Loucy (cell line): ENCODE measurements around the gene DLG2.

Source experiments
- H2AFZ ChIP-seq: fragments of 200-600 bp; sonication (generic); 2 replicates; pipeline ENCODE4 v1.6.0; 2016; ENCODE audit warnings: antibody characterized with exemption, mild to moderate bottlenecking, low read length, moderate library complexity
- H3F3A ChIP-seq: fragments of 200-600 bp; 2 replicates; pipeline ENCODE4 v1.6.0; 2016; ENCODE audit warnings: antibody characterized with exemption, low read depth, mild to moderate bottlenecking
- H3K27me3 ChIP-seq: fragments of 200-600 bp; sonication (generic); 2 replicates; pipeline ENCODE4 v1.6.1; 2014; ENCODE audit warnings: low read length, mild to moderate bottlenecking; ENCODE audit not compliant: insufficient read depth, poor library complexity, severe bottlenecking
- H3K36me3 ChIP-seq: fragments of 200-600 bp; sonication (generic); 2 replicates; pipeline ENCODE4 v1.6.1; 2016; ENCODE audit warnings: low read length; ENCODE audit not compliant: insufficient read depth
- H3K4me1 ChIP-seq: fragments of 200-600 bp; sonication (generic); 2 replicates; pipeline ENCODE4 v1.5.1; 2014; ENCODE audit warnings: low read length, mild to moderate bottlenecking; ENCODE audit not compliant: insufficient read depth, poor library complexity, severe bottlenecking
- H3K4me2 ChIP-seq: fragments of 200-600 bp; sonication (generic); 2 replicates; pipeline ENCODE4 v1.6.0; 2014; ENCODE audit warnings: antibody characterized with exemption, low read length, low read depth, mild to moderate bottlenecking; ENCODE audit not compliant: poor library complexity, severe bottlenecking
- H3K4me3 ChIP-seq: fragments of 200-600 bp; sonication (generic); 2 replicates; pipeline ENCODE4 v1.5.1; 2014; ENCODE audit warnings: low read length, mild to moderate bottlenecking, mixed read lengths; ENCODE audit not compliant: poor library complexity, severe bottlenecking
- H3K79me2 ChIP-seq: fragments of 200-600 bp; sonication (generic); 2 replicates; pipeline ENCODE4 v1.6.1; 2014; ENCODE audit warnings: low read length; ENCODE audit not compliant: insufficient read depth
- H3K9ac ChIP-seq: fragments of 200-600 bp; sonication (generic); 2 replicates; pipeline ENCODE4 v1.6.0; 2014; ENCODE audit warnings: mild to moderate bottlenecking, low read depth, low read length, moderate library complexity; ENCODE audit not compliant: poor library complexity, severe bottlenecking
- H3K9me2 ChIP-seq: fragments of 200-600 bp; sonication (generic); replicated peaks from 2 replicates; pipeline ENCODE4 v1.6.1; 2016; ENCODE audit warnings: low read depth, low read length, mixed read lengths
- H3K9me3 ChIP-seq: fragments of 200-600 bp; sonication (generic); 2 replicates; pipeline ENCODE4 v1.6.1; 2014; ENCODE audit warnings: mild to moderate bottlenecking, antibody characterized with exemption, low read length, low read depth; ENCODE audit not compliant: insufficient read depth
- H4K20me1 ChIP-seq: fragments of 200-600 bp; sonication (generic); 2 replicates; pipeline ENCODE4 v1.6.0; 2014; ENCODE audit warnings: antibody characterized with exemption, low read length, mild to moderate bottlenecking; ENCODE audit not compliant: insufficient read depth, poor library complexity, severe bottlenecking
- CTCF ChIP-seq: fragments of 200-600 bp; sonication (generic); conservative IDR thresholded peaks from 2 replicates; pipeline ENCODE4 v1.5.1; 2014; ENCODE audit warnings: mild to moderate bottlenecking, antibody characterized with exemption, low read length
- EZH2phosphoT487 ChIP-seq: fragments of 200-600 bp; IDR thresholded peaks from 2 replicates; pipeline ENCODE4 v1.6.1; 2018; ENCODE audit warnings: antibody characterized with exemption, mild to moderate bottlenecking, moderate library complexity, borderline replicate concordance

Gene DLG2

DNA sequence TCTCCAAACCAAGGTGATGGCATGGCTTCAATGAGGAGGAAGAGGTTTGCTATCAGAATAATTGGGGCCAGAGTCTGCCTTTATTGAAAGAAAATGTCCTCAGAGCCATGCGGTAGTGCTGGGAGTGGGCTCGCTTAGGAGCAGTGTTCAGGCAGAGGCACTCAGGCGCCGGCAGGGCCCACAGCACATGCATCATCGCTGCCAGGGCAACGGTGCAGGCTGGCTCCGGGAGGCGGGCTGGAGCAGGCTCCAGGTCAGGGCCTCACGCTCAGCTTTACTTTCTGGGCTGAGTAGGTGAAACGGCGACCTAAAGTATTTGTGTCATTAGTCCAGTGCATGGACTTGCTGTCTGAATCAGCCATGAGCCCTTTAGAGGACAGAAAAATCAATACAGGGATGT lies 2171.1 kb downstream of the DLG2 start:
- no peaks in the 10 kb centered on the region for H3K79me2 ChIP-seq
- no peaks in the 10 kb centered on the region for H3K9me2 ChIP-seq
- H3K27me3 ChIP-seq, result no peaks in the 10 kb centered on the region
- no peaks in the 10 kb centered on the region for H3K4me1 ChIP-seq
- no peak overlapping the region for H3K4me3 ChIP-seq
- no peak overlapping the region for H3K4me2 ChIP-seq
- no peaks in the 10 kb centered on the region for H3F3A ChIP-seq
- H3K9me3 ChIP-seq, result no peaks in the 10 kb centered on the region
- H3K36me3 ChIP-seq, result no peaks in the 10 kb centered on the region
- H3K9ac ChIP-seq, result no peak overlapping the region
- no peak overlapping the region for H2AFZ ChIP-seq
- TF ChIP-seq CTCF (no peak), EZH2phosphoT487 (no peak)
- no peaks in the 10 kb centered on the region for H4K20me1 ChIP-seq

GRCh38 chr11:83455356-83455755 lies 2171.8 kb downstream of the DLG2 start:
- H3K4me1 ChIP-seq, result no peaks in the 10 kb centered on the region
- H3K36me3 ChIP-seq, result no peaks in the 10 kb centered on the region
- H2AFZ ChIP-seq, result no peak overlapping the region
- TF ChIP-seq EZH2phosphoT487, result no peak
- no peak overlapping the region for H3K4me3 ChIP-seq
- no peaks in the 10 kb centered on the region for H3K27me3 ChIP-seq
- H4K20me1 ChIP-seq, result no peaks in the 10 kb centered on the region
- no peaks in the 10 kb centered on the region for H3F3A ChIP-seq
- H3K9me3 ChIP-seq, result no peaks in the 10 kb centered on the region
- no peak overlapping the region for H3K9ac ChIP-seq
- no peak overlapping the region for H3K4me2 ChIP-seq
- H3K79me2 ChIP-seq, result no peaks in the 10 kb centered on the region
- H3K9me2 ChIP-seq, result no peaks in the 10 kb centered on the region

GRCh38 chr11:83454674-83455073 lies 2172.5 kb downstream of the DLG2 start:
- Histone ChIP-seq H2AFZ (no peak overlapping the region), H3K9me2 (no peaks in the 10 kb centered on the region), H3K9ac (no peak overlapping the region), H3K4me2 (no peak overlapping the region), H3K36me3 (no peaks in the 10 kb centered on the region), H3K4me3 (no peak overlapping the region), H3K27me3 (no peaks in the 10 kb centered on the region), H3K9me3 (no peaks in the 10 kb centered on the region), H3F3A (no peaks in the 10 kb centered on the region), H4K20me1 (no peaks in the 10 kb centered on the region), H3K4me1 (no peaks in the 10 kb centered on the region), H3K79me2 (no peaks in the 10 kb centered on the region)
- no peak for TF ChIP-seq CTCF
- TF ChIP-seq EZH2phosphoT487, result no peak

GRCh38 chr11:83449338-83449913 lies 2177.7 kb downstream of the DLG2 start:
- no peaks in the 10 kb centered on the region for H3K36me3 ChIP-seq
- no peak overlapping the region for H3K4me2 ChIP-seq
- H4K20me1 ChIP-seq, result no peaks in the 10 kb centered on the region
- H3K9me3 ChIP-seq, result no peaks in the 10 kb centered on the region
- no peak overlapping the region for H3K9ac ChIP-seq
- H2AFZ ChIP-seq, result no peak overlapping the region
- H3K27me3 ChIP-seq, result no peaks in the 10 kb centered on the region
- no peaks in the 10 kb centered on the region for H3K79me2 ChIP-seq
- no peaks in the 10 kb centered on the region for H3K4me1 ChIP-seq
- H3K4me3 ChIP-seq, result no peak overlapping the region
- H3K9me2 ChIP-seq, result no peaks in the 10 kb centered on the region
- H3F3A ChIP-seq, result no peaks in the 10 kb centered on the region
- TF ChIP-seq CTCF (no peak), EZH2phosphoT487 (no peak)
